ENCODE results near the gene CD44.

The CD44 gene

DNA sequence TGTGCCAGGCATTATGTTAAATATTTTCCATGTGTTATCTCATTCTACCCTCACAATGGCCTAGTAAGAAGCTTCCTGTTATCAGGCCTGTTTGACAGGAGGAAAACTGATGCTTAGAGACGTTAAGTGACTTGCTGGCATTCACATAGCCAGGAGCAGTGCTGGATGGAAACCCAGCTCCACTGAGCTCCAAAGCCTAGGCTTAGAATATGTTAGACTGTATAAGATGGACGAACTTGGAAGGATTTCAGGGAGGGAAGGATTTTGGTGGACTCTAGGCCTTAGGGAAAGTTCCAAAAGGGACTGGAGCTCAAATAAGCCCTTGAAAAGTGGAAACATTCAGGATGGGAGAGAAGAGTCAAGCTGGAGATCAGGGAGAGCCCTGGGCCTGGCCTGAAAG is 2.1 kb downstream of the CD44 start:
- peak; percentile 54 for DNase-seq

DNA sequence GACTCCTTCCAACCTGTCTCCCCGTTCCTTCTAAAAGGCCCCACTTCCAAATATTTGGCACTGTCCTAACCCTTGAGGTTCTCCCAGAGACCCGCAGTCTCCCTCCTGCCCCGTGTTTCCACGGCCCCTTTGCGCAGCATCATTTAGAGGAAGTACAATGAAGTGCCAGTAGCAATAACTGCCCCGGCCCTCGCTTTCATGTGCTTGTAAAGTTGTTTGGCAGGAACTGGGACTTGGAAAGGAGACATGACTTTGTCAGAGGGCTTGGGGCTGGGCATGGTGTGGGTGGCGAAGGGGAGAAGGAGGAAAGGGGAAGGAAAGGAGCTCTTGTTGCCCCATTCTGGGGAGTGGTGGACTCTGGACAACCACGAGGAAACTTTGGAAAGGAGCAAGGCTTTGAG is 2.6 kb downstream of the CD44 start:
- peak; percentile 58 for DNase-seq

DNA sequence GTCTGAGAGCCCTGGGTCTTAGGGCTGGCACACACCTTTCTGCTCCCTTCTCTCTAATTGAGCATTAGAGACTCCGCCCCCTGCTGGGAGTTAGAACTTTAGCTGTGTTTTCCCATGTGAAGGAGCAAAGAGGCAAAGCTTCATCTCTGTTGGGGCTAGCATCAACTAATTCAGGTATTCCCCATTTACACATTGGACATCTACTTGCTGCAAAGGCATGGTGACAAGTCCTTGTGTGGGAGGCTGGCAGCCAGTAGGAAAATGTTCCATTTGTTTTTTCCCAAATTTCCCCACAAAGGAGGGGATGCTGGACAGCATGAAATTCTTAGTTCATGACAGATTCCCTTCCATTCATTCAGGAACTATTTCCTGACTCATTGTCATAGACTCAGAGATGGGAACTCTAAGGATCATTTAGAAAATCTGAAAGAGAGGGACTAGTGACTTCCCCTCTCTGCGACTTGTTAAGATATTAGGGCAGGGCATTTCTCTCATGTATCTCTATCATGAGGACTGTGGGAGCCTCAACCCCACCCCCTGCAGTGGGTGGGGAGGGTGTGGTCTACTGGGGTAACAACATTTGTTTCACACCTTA is 3.6 kb downstream of the CD44 start:
- peak; percentile 52 for DNase-seq

DNA sequence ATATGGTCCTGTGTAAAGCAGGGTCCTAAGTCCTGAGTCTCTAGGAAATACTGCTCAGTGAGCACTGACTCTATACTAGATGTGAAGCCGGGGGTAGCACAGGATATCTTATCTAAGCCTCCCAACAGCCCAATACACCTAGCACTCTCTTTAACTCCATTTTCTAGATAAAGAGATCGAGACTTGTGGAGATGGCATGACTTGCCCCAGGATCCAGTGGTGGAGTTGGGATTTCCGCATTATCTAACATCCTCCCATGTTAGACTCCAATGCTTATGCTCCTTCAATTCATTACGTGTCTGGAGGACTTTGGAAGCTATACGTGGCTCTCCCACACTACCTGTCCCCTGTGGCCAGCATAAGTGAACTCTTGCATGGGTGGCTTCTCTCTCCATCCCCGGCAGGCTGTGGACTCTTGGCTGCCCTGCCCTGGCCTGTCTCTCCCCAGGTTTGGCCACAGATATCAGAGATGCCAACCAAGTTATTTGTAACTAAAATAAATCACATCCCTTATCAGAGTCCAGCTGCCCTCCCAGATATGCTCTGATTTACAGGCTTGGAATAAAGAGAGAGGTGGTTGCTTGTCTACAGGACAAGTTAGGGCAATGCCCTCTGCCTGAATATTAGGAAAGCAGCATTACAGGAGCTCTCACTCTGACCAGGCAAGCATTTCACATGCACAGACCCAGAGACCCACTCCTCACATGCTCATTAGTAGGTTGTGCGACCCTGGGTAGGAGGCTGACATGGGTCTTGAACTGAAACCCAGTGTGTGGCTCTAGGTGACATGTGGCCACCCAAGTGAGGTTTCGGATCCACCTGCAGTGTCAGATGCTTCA is 4.5 kb downstream of the CD44 start:
- DNase-seq, result no peak

DNA sequence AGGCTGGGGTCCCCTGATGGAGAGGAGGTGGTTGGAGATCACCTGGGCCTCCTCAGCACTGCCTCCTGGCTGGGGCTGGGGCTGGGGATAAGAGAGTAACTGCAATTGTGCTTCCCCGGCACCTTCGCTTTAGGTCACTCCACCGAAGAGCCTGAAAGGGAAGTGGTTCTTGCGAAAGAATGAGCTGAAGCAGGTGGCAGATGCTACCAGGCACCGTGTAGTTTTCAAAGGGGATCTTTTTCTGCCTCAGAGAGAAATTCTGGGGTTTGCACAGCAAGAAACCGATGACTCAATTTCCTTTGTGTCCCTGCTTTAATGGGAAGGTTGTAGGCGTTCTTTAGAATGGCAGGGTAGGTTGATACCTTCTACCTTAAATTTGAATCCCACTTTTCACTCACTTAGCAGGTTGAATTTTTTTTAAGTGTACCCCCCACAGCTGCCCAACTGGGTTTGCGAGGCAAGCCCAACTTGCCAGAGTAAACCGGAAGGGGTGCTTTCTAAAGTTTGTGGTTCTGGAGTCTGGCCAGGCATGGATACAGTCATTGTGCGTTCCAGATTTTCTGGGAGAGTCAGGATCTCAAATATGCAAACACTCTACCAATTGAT is 5.3 kb downstream of the CD44 start:
- DNase-seq, result peak; percentile 51

DNA sequence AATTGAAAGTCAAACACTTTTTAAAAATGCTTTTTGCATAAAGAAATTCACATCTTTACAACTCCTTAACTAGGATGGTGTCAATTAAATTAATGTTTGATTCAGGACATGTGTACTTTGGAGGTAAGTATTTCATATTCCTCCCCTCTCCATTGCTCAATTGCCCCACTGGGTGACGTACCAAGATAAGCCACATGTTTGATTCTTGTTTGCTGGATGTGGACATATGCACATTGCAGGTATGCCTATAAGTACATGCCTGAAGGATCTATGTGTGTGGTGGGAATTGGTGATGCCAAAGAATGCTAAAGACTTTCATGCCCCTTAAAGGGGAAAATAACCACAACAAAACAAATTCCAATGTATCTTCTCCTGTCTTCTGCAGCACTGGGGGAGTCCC is 5.8 kb downstream of the CD44 start:
- DNase-seq, result peak; percentile 20

DNA sequence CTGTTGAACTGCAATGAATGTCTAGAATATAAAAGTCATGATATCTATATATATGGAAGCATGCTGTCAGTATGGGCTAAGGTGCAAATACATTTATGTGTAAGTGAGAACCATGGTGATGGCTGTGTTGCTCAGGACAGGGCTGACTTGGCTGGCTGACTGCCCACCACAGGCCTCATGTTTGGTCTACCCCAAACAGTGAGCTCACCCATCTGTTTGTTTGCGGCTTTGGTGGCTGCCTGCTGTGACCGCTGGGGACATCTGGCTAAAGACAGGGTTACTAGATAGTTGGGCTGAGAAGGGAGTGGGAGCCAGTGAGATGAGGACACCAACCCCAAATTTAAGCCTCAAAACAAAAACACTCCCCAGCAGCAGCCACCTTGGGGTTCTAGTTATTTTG is 6.3 kb downstream of the CD44 start:
- peak; percentile 13 for DNase-seq

DNA sequence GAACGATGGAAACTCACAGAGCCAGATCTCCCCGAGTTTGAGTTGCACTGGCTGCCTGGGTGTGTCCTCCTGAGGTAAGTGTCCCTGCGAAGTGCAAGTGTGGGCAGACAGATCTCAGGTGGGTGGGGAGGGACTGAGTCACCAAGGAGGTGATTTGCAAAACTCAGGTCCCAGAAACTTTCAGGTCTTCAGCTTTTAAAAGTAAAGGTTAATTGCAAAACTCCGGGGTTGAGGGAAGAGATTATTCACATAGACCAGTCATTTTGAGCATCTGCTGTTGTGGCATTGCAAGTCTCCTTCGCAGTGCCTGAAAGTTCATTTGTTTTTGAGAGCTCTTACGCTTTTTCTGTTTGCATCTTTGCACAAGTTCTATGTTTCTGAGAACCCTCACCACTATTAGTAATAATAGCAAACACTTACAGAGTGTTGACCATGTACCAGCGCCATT is 7.1 kb downstream of the CD44 start:
- no peak for DNase-seq

DNA sequence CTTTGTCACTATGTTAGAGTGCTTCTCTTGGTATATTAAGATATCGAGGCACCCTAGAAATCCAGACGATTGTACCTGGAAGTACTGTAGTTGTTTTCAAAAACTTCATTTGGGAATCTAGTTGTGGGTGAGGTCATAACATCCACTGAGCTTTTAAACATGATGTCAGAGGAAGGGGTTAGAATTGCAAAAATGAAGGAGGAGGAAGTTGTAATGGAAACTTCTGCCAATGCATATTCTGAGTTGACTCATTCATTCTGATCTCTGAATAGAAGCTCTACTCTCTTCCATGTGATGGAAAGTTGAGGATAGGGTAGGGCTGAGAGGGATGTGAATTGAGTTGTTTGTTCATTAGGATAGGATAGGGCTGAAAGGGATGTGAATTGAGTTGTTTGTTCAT is 7.7 kb downstream of the CD44 start:
- no peak for DNase-seq

DNA sequence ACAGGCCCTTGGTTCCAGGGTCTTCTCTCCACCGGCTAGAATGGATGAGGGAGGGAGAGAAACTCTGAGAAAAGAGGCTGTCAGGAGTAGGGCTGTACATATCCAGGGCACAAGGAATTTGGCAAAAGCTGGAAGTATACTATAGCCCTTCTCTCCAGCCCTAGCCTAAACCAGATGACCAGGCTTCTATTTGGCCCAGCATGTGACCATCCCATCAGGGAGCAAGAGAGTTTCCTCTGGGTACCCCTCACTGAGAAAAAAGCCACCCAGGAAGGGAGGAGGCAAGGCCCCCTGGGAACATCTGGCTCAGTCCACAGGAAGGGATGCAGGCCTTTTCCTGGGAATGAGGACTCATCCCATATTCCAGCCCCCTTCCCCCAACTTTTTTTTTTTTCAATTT is 8.3 kb downstream of the CD44 start:
- no peak for DNase-seq

DNA sequence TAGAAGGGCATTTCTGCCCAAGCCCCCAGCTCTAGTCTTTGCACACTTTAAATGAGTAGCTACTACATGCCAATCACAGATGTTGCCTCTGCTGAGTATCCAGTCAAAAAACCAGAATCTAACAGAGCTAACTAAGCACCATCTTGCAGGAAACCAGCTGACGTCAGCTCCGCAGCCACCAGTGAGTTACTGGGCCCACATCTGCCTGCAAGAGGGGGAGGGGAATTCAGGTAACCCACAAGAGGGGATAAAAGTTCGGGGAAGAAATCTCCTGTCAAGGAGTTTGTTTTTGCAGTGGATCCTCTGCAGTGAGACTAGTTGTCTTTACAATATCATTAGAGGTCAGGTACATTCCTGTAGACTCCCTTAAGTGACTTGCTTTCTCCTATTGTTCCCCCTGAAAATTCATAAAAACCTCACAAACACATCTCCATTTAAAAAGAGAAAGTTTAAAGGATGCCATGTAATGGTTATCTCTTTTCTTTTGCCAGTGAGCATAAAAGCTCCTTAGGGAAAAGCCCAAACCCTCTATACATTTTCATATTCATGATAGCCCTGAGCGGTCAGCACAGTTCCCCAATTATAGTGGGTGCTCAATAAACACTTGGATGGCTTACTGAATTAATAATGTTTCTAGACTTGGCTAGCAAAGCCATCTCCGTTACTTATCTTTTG is 9.3 kb downstream of the CD44 start:
- no peak for DNase-seq

DNA sequence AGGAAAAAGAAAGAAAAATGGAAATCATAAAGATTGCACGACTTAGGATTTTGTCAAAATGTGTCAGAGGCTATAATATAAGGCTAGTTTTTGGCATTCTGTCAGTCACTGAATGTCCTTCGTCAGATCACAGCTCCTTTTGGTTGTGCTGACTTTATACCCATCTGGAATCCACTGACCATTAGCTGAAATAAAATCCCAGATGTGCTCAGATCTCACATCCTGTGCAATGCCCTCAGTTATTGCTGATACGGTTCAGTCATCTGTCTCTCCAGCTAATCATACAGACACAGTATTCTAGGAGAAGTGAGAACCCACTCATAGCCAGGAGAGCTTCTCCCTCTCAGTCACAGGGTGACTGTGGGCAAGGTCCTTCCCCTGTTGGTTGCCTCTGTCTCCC is 11.5 kb downstream of the CD44 start:
- DNase-seq, result no peak

DNA sequence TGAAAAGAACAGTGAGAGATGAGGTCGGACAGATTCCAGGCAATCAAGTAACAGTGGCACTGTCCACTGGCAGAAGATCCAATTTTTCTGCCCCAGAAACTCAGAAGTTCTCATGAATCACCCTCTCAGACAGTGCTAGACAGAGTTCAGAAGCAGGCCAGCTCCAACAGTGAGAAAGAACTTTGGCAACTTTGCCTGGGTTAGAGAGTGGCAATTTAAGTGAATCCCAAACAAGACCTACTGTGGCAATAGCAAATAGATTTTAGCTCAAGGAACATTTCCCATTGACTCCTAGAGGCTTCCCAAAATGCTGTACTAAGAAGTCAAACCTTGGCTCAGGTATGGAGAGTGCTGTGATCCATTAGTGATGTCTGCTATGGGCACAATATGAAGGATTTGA is 12.3 kb downstream of the CD44 start:
- no peak for DNase-seq

DNA sequence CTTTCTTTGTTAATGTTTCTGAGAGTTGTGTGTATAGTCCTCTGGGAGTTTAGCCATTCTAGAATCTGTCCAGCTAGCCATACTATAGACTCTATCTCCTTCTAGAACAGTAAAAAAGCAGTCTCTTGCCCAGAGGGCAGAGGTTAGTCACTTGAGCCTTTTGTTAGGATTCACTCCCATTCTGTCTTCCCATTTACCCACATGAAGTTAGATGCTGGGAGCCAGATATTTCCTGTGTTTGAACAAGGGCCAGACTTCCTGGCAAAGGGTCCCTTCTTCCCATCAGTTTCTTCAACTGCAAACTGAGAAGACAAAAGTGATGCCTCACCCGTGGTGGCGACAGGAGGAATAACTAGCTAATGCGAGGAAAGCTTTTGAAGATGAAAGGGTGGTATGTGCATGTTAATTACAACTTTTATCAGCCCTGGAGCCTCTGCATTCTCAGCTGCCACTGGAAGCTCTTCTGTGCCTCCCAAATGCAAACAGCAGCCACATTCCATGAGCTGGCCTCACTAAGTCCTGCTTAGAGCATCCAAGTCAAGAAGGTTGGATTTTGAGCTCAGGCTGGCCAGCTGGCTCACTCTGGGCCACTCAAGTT is 12.8 kb downstream of the CD44 start:
- DNase-seq, result no peak

DNA sequence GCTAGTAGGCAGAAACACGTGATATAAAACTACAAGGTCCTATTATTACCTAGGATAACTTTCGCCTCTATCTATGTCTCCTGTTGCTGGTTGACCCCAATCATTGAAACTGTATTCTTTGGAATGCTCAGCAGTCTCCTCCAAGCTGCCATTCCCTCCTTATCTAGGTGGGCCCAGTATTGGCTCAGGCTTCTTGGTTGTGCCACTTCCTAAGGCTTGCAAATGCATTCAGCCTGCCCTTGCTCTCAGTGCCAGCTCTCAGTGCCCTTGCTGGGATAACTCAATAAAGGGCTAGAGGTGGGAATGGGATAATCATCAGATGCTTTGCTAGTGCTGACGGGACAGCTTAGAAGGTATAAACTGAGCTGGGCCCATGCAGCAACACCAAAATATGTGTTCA is 13.6 kb downstream of the CD44 start:
- DNase-seq, result no peak

DNA sequence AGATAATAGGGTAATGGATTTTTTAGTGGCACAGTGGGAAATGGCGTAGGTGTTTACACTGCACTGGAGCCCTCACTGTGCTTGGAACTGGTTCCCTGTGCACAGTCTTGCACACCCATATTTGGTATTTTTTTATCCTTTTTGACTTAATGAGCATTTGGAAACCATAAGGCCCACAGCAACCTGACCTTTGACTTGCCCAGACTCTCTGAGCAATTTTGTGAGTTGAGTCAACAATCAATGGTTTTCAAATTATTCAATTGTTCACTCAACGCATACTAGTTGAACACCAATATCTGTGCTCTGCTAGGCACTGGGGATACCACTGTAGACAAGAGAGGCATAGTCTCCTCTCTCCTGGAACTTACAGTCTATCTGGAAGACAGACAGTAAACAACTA is 14.3 kb downstream of the CD44 start:
- no peak for DNase-seq

DNA sequence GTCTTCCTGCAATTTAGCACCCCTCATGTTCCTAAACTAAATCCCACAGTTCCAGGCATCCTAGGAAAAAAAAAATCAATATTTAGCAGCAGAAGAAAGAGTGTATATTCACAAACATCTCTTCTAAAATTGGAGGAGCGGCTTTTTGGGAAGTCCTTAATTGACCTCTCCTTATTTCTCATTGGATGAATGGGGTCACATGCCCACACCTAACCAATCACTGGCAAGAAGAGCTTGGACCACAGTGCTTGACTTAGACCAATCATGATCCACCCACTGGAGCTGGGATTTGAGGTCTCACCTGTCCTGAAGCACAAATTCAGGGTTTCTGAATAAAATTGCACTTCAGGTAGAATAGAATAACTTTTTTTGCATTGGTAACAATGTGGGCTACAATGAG is 16.0 kb downstream of the CD44 start:
- no peak for DNase-seq

DNA sequence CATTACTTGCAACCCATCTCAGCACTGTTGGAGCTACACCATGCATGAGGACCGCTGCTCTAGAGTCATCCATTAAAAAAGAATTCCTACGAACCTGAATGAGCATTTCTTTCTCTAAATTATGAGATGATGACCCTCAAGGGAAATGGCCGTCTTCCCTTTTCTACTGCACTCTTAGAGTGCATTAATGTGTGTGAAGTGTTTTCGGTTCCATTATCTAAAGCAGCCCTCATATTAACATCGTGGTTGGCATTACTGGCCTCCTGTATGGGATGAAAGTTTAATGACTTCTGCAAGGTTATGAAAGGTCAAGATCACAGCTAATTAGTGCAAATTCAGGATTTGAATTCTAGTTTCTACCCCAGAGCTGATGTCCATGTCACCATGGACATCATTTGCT is 16.7 kb downstream of the CD44 start:
- DNase-seq, result no peak

DNA sequence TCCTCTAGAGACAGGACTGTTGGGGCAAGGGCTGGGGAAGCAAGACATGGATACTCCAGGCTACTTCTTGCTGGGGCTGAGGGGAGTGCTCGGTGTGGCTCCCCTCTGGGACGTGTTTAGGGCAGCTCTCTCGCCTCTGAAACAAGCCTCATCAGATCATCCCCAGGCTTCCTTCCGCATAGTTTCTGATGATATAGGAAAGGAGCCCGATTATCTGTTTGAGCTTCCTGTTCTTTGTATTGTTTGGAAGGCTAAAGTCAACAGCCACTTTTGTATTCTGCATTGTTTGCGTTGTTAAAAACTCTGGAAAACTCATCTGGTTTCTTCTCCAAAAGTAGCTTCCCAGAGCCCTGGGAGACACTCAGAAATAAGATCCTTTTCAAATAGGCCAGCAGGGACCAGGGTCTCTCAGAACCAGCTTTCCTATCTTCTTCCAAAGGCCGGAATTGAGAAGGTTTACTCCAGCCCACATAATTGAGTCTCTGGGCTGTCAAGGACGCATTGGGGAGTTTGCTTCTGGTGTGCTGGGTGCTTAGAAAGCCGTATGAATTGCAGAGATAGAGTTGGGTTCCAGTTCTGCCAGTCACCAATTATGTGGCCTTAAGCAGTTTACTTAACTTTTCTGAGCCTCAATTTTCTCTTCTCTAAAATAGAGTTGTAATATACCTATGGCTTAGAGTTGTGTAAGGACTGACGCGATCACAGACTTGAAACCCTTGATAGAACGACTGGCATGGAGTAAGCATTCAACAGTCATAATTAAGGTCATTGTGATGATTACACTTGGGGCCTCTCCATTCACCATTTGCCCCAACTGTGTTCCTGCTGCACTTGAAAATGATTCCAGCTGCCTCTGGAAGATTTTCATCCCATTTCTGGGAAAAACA is 19.1 kb downstream of the CD44 start:
- DNase-seq, result no peak

DNA sequence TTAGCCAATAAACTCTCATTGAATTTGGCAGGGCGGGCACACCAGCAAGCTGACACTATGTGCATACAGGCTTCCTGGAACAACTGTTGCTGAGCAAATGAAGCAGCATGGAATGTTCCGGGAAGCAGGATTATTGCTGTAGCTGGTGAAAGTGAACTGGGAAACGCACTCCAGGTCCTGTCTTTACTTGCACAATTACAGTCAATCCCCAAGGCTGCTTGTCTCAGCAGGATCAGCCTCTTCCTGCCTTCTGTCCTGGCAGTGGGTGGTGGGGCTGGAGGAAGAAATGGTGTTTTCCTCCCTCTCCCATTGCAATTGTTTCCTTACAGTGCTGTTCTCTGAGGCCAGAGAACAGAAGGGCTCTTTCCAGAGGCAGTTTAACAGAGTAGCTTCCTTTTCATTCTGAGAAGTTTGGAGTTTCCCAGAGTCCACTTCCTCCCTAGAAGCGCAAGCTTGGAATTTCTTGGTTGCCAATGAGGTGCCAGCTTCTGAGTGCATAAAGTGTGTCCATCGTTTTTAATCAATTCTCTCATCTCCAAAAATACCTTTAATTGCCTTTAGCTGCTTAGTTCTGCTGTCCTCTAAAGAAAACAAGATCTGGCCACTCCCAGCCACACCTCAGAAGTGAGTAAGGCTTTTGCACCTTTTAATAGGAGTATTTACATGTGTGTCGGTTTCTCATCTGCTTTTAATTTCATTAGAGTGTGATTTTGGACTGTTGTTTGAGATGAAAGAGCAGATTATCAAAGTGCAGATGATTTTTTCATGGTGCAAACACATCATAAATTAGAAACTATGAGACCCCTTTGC is 19.9 kb downstream of the CD44 start:
- DNase-seq, result no peak

DNA sequence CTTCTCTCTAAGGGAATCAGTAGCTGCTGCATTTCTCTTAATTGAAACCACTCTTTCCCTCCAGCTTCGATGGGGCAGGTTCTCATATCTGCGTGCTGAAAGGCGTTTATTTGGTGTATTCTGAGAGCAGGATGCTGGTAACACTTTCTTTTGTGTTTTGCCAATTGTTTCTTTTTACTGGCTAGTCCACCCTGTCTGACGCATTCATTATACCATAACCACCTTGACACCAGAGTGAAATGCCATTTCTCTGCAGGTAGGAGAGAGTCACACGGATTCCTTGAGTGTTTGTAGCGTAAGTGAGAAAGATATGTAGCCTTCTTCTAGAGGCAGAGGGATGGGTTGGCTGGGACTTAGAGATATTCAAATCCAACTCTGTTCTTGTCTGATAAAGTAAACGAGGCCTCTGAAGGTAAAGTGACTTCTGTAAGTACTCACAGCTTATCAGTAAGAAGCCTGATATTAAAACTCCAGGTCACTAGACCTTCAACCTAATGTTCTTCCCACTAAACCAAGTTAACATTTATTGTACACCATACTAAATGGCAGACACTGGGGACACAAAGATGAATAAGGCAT is 21.4 kb downstream of the CD44 start:
- peak; percentile 81 for DNase-seq
